Heart left ventricle (tissue), 13 donors: ENCODE data around the gene SLC25A26.

ENCODE experiments used
- POLR2A ChIP-seq, 2 donors: fragments of 450-650 bp; IDR thresholded peaks; one replicate each; pipeline ENCODE4 v1.6.1; 2017; ENCODE audit warnings: antibody characterized with exemption in 2 of 2, mild to moderate bottlenecking in 2 of 2, moderate library complexity in 2 of 2
- TF ChIP-seq, protein P1 (sequence below), 12 donors: fragments of 200-600 bp; sonication (generic) in 4 of 12; IDR thresholded peaks; one replicate each; pipeline versions ENCODE4 v1.5.0 to v1.8.0; 2018 to 2022; ENCODE audit warnings: antibody characterized with exemption in 12 of 12, mild to moderate bottlenecking in 5 of 12
- donor health status: ischemic (EF 13 %, LVEDD 7.1; RV severe dilation, severe dysfunction).
- donor health status: DM: no; HTN: yes; CAD: no.
- donor health status: DM: no; HTN: no; CAD: no.
- donor health status: ischemic (EF 25% LVEDD 6.9; RV normal size, moderate dysfunction).
- donor health status: ischemic (EF 25% LVEDD 5.7; RV mildly dilated, moderate dysfunction).
- donor health status: ischemic (EF 35%, LVEDD 5.7; RV mildly dilated, moderate dysfunction).
- donor health status: nonischemic (EF 11% LVEDD 7.7; RV severe dilation, severe dysfunction).
- donor health status: DM: yes; HTN: yes; CAD: no.
- donor health status: PGD.
- donor health status: ischemic (EF 29% LVEDD 5.4; RV normal size, mild dysfunction).
- donor health status: nonischemic (EF 23%, LVEDD 6.1; RV moderate dilation, normal function).

DNA sequence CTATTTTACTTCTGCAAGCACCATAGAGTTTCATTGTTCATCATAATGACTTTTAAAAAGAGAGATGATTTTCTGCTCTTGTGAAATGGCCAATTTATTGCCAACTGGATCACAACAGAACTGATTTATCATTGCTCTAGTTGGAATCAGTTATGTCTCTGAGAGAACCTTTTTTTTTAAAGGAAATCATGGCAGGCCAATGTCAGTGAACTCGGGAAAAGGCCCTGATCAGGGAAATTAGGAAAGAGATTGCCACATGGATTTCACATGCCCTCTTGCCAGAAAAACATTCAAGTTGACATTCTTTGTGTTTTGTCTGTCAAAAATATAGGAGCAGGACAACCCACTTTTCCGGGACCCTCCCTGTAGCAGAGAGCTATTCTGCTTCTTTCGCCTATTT is 12.6 kb upstream of the SLC25A26 start:
- TF ChIP-seq, protein P1, sequence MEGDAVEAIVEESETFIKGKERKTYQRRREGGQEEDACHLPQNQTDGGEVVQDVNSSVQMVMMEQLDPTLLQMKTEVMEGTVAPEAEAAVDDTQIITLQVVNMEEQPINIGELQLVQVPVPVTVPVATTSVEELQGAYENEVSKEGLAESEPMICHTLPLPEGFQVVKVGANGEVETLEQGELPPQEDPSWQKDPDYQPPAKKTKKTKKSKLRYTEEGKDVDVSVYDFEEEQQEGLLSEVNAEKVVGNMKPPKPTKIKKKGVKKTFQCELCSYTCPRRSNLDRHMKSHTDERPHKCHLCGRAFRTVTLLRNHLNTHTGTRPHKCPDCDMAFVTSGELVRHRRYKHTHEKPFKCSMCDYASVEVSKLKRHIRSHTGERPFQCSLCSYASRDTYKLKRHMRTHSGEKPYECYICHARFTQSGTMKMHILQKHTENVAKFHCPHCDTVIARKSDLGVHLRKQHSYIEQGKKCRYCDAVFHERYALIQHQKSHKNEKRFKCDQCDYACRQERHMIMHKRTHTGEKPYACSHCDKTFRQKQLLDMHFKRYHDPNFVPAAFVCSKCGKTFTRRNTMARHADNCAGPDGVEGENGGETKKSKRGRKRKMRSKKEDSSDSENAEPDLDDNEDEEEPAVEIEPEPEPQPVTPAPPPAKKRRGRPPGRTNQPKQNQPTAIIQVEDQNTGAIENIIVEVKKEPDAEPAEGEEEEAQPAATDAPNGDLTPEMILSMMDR (IDR thresholded peaks at IDR 0.05), result no peak
- no peak for TF ChIP-seq POLR2A (IDR thresholded peaks at IDR 0.05)
